Hematopoietic multipotent progenitor cell treated with erythropoietin and hydrocortisone succinate and interleukin-3 and kit ligand, for 17 days (in vitro differentiated cells): ENCODE measurements around the gene NOG.
A peak's percentile ranks its signal among the peaks of the same experiment; 100 is the strongest.

Source experiments
- DNase-seq: peaks from one replicate; pipeline ENCODE4 v3.0.0-alpha.2; 2015; ENCODE audit warnings: low spot score

Gene NOG

GRCh38 chr17:56593646-56594319, at the start of gene NOG:
NOG (plus strand) TSS chr17:56593699; CDS start chr17:56594224, 525 bp downstream.
- DNase-seq = no peak

- no peak for DNase-seq
Observed at GRCh38 chr17:56545106-56545505, 48.4 kb upstream of the NOG start.

GRCh38 chr17:56545930-56546329, 47.6 kb upstream of the NOG start:
- DNase-seq = no peak

- DNase-seq = no peak
Observed at GRCh38 chr17:56548661-56549060, 44.8 kb upstream of the NOG start.

GRCh38 chr17:56549501-56549900, 44.0 kb upstream of the NOG start:
- DNase-seq = no peak

GRCh38 chr17:56557682-56558081, 35.8 kb upstream of the NOG start:
- DNase-seq = no peak

- DNase-seq = no peak
Observed at GRCh38 chr17:56558088-56558487, 35.4 kb upstream of the NOG start.

GRCh38 chr17:56570199-56570598, 23.3 kb upstream of the NOG start:
- no peak for DNase-seq

- DNase-seq = no peak
Observed at GRCh38 chr17:56571456-56571855, 22.0 kb upstream of the NOG start.

- no peak for DNase-seq
Observed at GRCh38 chr17:56577190-56577842, 16.2 kb upstream of the NOG start.

GRCh38 chr17:56577843-56578204, 15.7 kb upstream of the NOG start:
- no peak for DNase-seq

- no peak for DNase-seq
Observed at GRCh38 chr17:56581635-56582627, 11.6 kb upstream of the NOG start.

- DNase-seq = no peak
Observed at GRCh38 chr17:56583772-56584171, 9.7 kb upstream of the NOG start.

GRCh38 chr17:56587298-56587697, 6.2 kb upstream of the NOG start:
- DNase-seq = no peak

- DNase-seq = peak; percentile 14
Observed at GRCh38 chr17:56592487-56593085, 913 bp upstream of the NOG start.

GRCh38 chr17:56593086-56593645, 333 bp upstream of the NOG start:
- no peak for DNase-seq

- DNase-seq = no peak
Observed at GRCh38 chr17:56594320-56595107, 1.0 kb downstream of the NOG start.

GRCh38 chr17:56595108-56595418, 1.6 kb downstream of the NOG start:
- no peak for DNase-seq

GRCh38 chr17:56595831-56596690, 2.6 kb downstream of the NOG start:
- DNase-seq = no peak
